Endothelial cell of umbilical vein (primary cell): ENCODE results near the gene CTSA.

Experiments used
- CTCF ChIP-seq, 2 donors: IDR thresholded peaks; 1 replicate in 1 of 2; 2 replicates in 1 of 2; pipeline ENCODE4 v1.5.1; 2011; ENCODE audit warnings: low read length in 2 of 2, mild to moderate bottlenecking in 2 of 2, moderate library complexity in 2 of 2, control low read depth in 1 of 2, inconsistent platforms in 1 of 2, low read depth in 1 of 2; ENCODE audit not compliant: insufficient read depth in 1 of 2; ENCODE audit errors: extremely low read depth in 1 of 2
- EZH2 ChIP-seq: IDR thresholded peaks from 2 replicates; pipeline ENCODE4 v1.6.1; 2012; ENCODE audit warnings: borderline replicate concordance, low read depth, mild to moderate bottlenecking, moderate library complexity, low read length, inconsistent platforms; ENCODE audit not compliant: severe bottlenecking
- POLR2A ChIP-seq: IDR thresholded peaks from 2 replicates; pipeline ENCODE4 v1.6.1; 2012; ENCODE audit warnings: low read depth, mild to moderate bottlenecking, control low read depth, low read length
- POLR2AphosphoS5 ChIP-seq: IDR thresholded peaks from 2 replicates; pipeline ENCODE4 v1.6.1; 2012; ENCODE audit warnings: low read depth, mild to moderate bottlenecking, control low read depth, low read length, moderate library complexity; ENCODE audit not compliant: insufficient read depth

DNA sequence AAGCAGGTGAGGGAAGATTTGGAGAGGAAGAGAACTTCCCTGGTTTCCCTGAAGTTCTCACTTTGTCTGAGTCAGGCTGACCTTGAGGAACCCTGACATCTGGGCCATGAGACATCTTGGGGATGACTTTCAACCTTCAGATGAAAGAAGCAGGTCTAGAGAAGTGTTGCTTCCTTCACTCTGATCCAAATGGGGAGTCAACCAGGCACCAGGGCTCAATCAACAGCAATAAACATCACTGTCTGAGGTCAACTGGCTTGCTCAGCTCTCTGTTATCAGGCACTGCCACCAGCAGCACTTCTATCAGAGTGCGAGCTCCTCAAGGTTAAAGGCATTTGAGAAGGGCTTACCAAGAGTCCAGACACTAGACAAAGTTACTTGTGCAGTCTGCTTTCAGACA is 40.2 kb upstream of the CTSA start:
- no peak for TF ChIP-seq EZH2
- TF ChIP-seq CTCF (IDR thresholded peaks at IDR 0.05; ENCODE audit: extremely low read depth in 1 of 2, insufficient read depth in 1 of 2, low read depth in 1 of 2, low read length in 2 of 2) = no peak
- no peak for TF ChIP-seq POLR2AphosphoS5
- TF ChIP-seq POLR2A = no peak
